Kidney (tissue), 14 donors: ENCODE measurements around the gene THEMIS2. TPM values are rescaled to one million over a fixed set of nuclear protein-coding genes. Genes with fewer than 3 reads are reported as not detected.

Experiments
- DNase-seq, 5 donors: peaks; one replicate each; pipeline ENCODE4 v3.0.0-alpha.2; 2013 to 2020
- FAIRE-seq: peaks from 2 replicates; lab custom pipeline; 2012; peaks lifted over from hg19 to GRCh38; lab: Jason Lieb, UNC
- H3K27ac ChIP-seq, 2 donors: one replicate each; pipeline ENCODE4 v1.7.0; 2013; ENCODE audit warnings: low read depth in 2 of 2, low read length in 2 of 2, inconsistent platforms in 1 of 2
- H3K27me3 ChIP-seq: one replicate; pipeline ENCODE4 v1.7.1; 2013; ENCODE audit warnings: low read length, inconsistent platforms; ENCODE audit not compliant: control insufficient read depth, insufficient read depth
- H3K36me3 ChIP-seq, 3 donors: one replicate each; pipeline versions ENCODE4 v1.7.0 to v1.7.1; 2013; ENCODE audit warnings: low read length in 3 of 3, control low read depth in 1 of 3, inconsistent platforms in 1 of 3; ENCODE audit not compliant: insufficient read depth in 3 of 3, control insufficient read depth in 2 of 3
- H3K4me1 ChIP-seq, 3 donors: one replicate each; pipeline versions ENCODE4 v1.7.0 to v1.7.1; 2013; ENCODE audit warnings: low read length in 3 of 3, inconsistent platforms in 1 of 3, low read depth in 1 of 3; ENCODE audit not compliant: control insufficient read depth in 2 of 3, insufficient read depth in 2 of 3
- H3K4me3 ChIP-seq, 3 donors: one replicate each; pipeline versions ENCODE4 v1.7.0 to v1.8.1; 2013; ENCODE audit warnings: low read length in 3 of 3, control low read depth in 1 of 3, inconsistent platforms in 1 of 3
- H3K9ac ChIP-seq, 3 donors: one replicate each; pipeline versions ENCODE4 v1.7.0 to v1.7.1; 2013; ENCODE audit warnings: low read length in 3 of 3, control low read depth in 1 of 3, inconsistent platforms in 1 of 3
- H3K9me3 ChIP-seq, 3 donors: one replicate each; pipeline versions ENCODE4 v1.7.0 to v1.7.1; 2013; ENCODE audit warnings: low read length in 3 of 3, control low read depth in 1 of 3, inconsistent platforms in 1 of 3; ENCODE audit not compliant: control insufficient read depth in 2 of 3, insufficient read depth in 1 of 3
- CTCF ChIP-seq: IDR thresholded peaks from 3 replicates; pipeline ENCODE4 v1.5.1; 2012; ENCODE audit warnings: mild to moderate bottlenecking, moderate library complexity, borderline replicate concordance; ENCODE audit not compliant: insufficient read depth; ENCODE audit errors: extremely low read depth
- intact Hi-C: fragments of 100-400 bp; cut with DNase I; formaldehyde crosslinking; loops from one replicate; pipeline ENCODE4 v1.11.1; 2022
- polyA plus RNA-seq: library from polyadenylated mRNA; stranded (reverse); fragments of 350-450 nt; fragmentation: Illumina TruSeq; extraction: RNeasy Lipid Tissue Mini Kit (QIAGEN cat#74804); gene quantifications from one replicate; pipeline ENCODE4 v1.2.3, GENCODE V29; 2014; ENCODE audit warnings: low read depth, low replicate concordance; ENCODE audit not compliant: insufficient read depth
- total RNA-seq: library from RNA; stranded (reverse); fragmentation: NEBNext Ultra II Directional; extraction: Animal tissue kit (Norgen Biotek cat#: 25700); gene quantifications from one replicate; pipeline ENCODE4 v1.2.1, GENCODE V29; 2021
- donor health status: control.
- donor health status: control.
- donor health status: control.
- donor health status: control.
- donor health status: control.
- donor health status: DM: yes; HTN: yes; CAD: no.
- donor health status: Normal renal cell carcinoma (clear cell type).

The THEMIS2 gene
- total and polyA plus RNA-seq, 2 donors from 2014 or later: 5.2 to 47.2 TPM

GRCh38 chr1:27878039-27878438, 5.7 kb downstream of the THEMIS2 start:
- Histone ChIP-seq H3K4me1 (peaks cover 0 to 4% (median 0%) of the 10 kb centered on the region in 3 donors), H3K27me3 (no peaks in the 10 kb centered on the region), H3K27ac (no peak overlapping the region), H3K36me3 (no peaks in the 10 kb centered on the region), H3K9ac (no peak overlapping the region), H3K4me3 (no peak overlapping the region), H3K9me3 (no peaks in the 10 kb centered on the region)
- intact Hi-C loops: no loop called here
- TF ChIP-seq CTCF: no peak
- FAIRE-seq: no peak
- DNase-seq: no peak

- Histone ChIP-seq H3K9ac (no peak overlapping the region), H3K4me3 (no peak overlapping the region), H3K4me1 (peaks cover 0 to 3% (median 0%) of the 10 kb centered on the region in 3 donors), H3K9me3 (no peaks in the 10 kb centered on the region), H3K36me3 (no peaks in the 10 kb centered on the region), H3K27me3 (no peaks in the 10 kb centered on the region), H3K27ac (no peak overlapping the region)
- FAIRE-seq: no peak
- no peak for DNase-seq
- intact Hi-C loops: no loop called here
- TF ChIP-seq CTCF: no peak
Measured at GRCh38 chr1:27878787-27879335, 6.5 kb downstream of the THEMIS2 start.

- no peak for DNase-seq
- H3K36me3 ChIP-seq: no peaks in the 10 kb centered on the region
Measured at GRCh38 chr1:27879374-27880082, 7.2 kb downstream of the THEMIS2 start.

More at GRCh38 chr1:27879374-27880082, 7.2 kb downstream of the THEMIS2 start:
- TF ChIP-seq CTCF: no peak
- FAIRE-seq: no peak
- no peak overlapping the region for H3K9ac ChIP-seq
- peaks cover 0 to 3% (median 0%) of the 10 kb centered on the region in 3 donors for H3K4me1 ChIP-seq
- no peaks in the 10 kb centered on the region for H3K27me3 ChIP-seq
- no peak overlapping the region for H3K4me3 ChIP-seq
- no peaks in the 10 kb centered on the region for H3K9me3 ChIP-seq
- no peak overlapping the region for H3K27ac ChIP-seq
- intact Hi-C loops: no loop called here
